HEK293 (cell line): Measurements from ENCODE around the gene RABGGTB.

Source experiments
- CTCF ChIA-PET: fragments of 350-600 bp; formaldehyde crosslinking; extraction: SDS; loops from one replicate; lab custom pipeline; 2021; ENCODE audit warnings: antibody characterized with exemption; lab: Yijun Ruan, JAX
- POLR2A ChIA-PET: fragments of 300-600 bp; formaldehyde crosslinking; extraction: SDS; loops from one replicate; lab custom pipeline; 2020; ENCODE audit warnings: antibody characterized with exemption, inconsistent platforms; lab: Yijun Ruan, JAX
- H3K27ac ChIP-seq: fragments of 200-500 bp; sonication (Bioruptor generic); 2 replicates; pipeline ENCODE4 v1.5.1; 2014; ENCODE audit warnings: low read depth, low read length, control low read depth, inconsistent platforms; ENCODE audit errors: extremely low read depth
- H3K36me3 ChIP-seq, 2 experiments: fragments of 200-500 bp in 1 of 2; sonication (Bioruptor generic) in 1 of 2; 1 replicate in 1 of 2; 2 replicates in 1 of 2; pipeline ENCODE4 v1.5.1; 2014 to 2017; ENCODE audit warnings: inconsistent platforms in 2 of 2, low read length in 2 of 2; ENCODE audit not compliant: control insufficient read depth in 2 of 2, insufficient read depth in 1 of 2
- H3K4me1 ChIP-seq: fragments of 200-500 bp; sonication (Bioruptor generic); 2 replicates; pipeline ENCODE4 v1.5.1; 2014; ENCODE audit warnings: mild to moderate bottlenecking, low read length, inconsistent platforms; ENCODE audit not compliant: control insufficient read depth, insufficient read depth
- H3K4me3 ChIP-seq: 2 replicates; pipeline ENCODE4 v1.5.1; 2011; ENCODE audit warnings: low read depth, mild to moderate bottlenecking, control low read depth, low read length, moderate library complexity
- H3K9me3 ChIP-seq: fragments of 200-500 bp; sonication (Bioruptor generic); 2 replicates; pipeline ENCODE4 v1.5.1; 2014; ENCODE audit warnings: low read depth, low read length, inconsistent platforms; ENCODE audit not compliant: control insufficient read depth, insufficient read depth
- IKZF3 ChIP-seq: fragments of 450-650 bp; IDR thresholded peaks from 2 replicates; pipeline ENCODE4 v1.5.0; 2018; ENCODE audit warnings: missing biosample characterization, mild to moderate bottlenecking, missing genetic modification characterization, moderate library complexity
- PRDM1 ChIP-seq: fragments of 450-650 bp; formaldehyde crosslinking; IDR thresholded peaks from 2 replicates; pipeline ENCODE4; 2016; ENCODE audit warnings: missing biosample characterization, missing genetic modification characterization
- TCF7L2 ChIP-seq: IDR thresholded peaks from 2 replicates; pipeline ENCODE4 v1.6.1; 2011; ENCODE audit warnings: low read depth, mild to moderate bottlenecking, inconsistent platforms, low read length, moderate library complexity, borderline replicate concordance
- ZFP37 ChIP-seq: fragments of 450-650 bp; formaldehyde crosslinking; IDR thresholded peaks from 2 replicates; pipeline ENCODE4 v1.5.1; 2016; ENCODE audit warnings: missing biosample characterization, missing genetic modification characterization
- ZNF132 ChIP-seq: fragments of 450-650 bp; formaldehyde crosslinking; IDR thresholded peaks from 2 replicates; pipeline ENCODE4 v1.5.1; 2017; ENCODE audit warnings: missing biosample characterization, missing genetic modification characterization, borderline replicate concordance
- ZNF266 ChIP-seq: fragments of 450-650 bp; formaldehyde crosslinking; IDR thresholded peaks from 2 replicates; pipeline ENCODE4 v1.5.1; 2016; ENCODE audit warnings: missing biosample characterization, missing genetic modification characterization, low read depth
- ZNF292 ChIP-seq: fragments of 450-650 bp; formaldehyde crosslinking; IDR thresholded peaks from 2 replicates; pipeline ENCODE4 v1.5.1; 2016; ENCODE audit warnings: low read depth, missing biosample characterization, missing genetic modification characterization, borderline replicate concordance
- ZNF341 ChIP-seq: fragments of 450-650 bp; formaldehyde crosslinking; IDR thresholded peaks from 2 replicates; pipeline ENCODE4; 2016; ENCODE audit warnings: low read depth, missing biosample characterization, missing genetic modification characterization
- ZNF366 ChIP-seq: fragments of 450-650 bp; formaldehyde crosslinking; conservative IDR thresholded peaks from 2 replicates; pipeline ENCODE4 v1.5.1; 2016; ENCODE audit warnings: missing biosample characterization, missing genetic modification characterization
- ZNF473 ChIP-seq: fragments of 450-650 bp; formaldehyde crosslinking; IDR thresholded peaks from 2 replicates; pipeline ENCODE4 v1.5.1; 2017; ENCODE audit warnings: missing biosample characterization, missing genetic modification characterization
- ZNF510 ChIP-seq: fragments of 450-650 bp; formaldehyde crosslinking; IDR thresholded peaks from 2 replicates; pipeline ENCODE4 v1.5.1; 2018; ENCODE audit warnings: mild to moderate bottlenecking, missing genetic modification characterization, missing biosample characterization; ENCODE audit not compliant: insufficient replicate concordance
- ZNF521 ChIP-seq: fragments of 450-650 bp; formaldehyde crosslinking; IDR thresholded peaks from 2 replicates; pipeline ENCODE4 v1.5.1; 2017; ENCODE audit warnings: missing biosample characterization, mild to moderate bottlenecking, missing genetic modification characterization
- ZNF664 ChIP-seq: fragments of 450-650 bp; formaldehyde crosslinking; IDR thresholded peaks from 2 replicates; pipeline ENCODE4 v1.5.1; 2016; ENCODE audit warnings: missing biosample characterization, missing genetic modification characterization
- ZNF701 ChIP-seq: fragments of 450-650 bp; formaldehyde crosslinking; IDR thresholded peaks from 2 replicates; pipeline ENCODE4 v1.5.1; 2016; ENCODE audit warnings: missing biosample characterization, missing genetic modification characterization
- TF ChIP-seq, protein P1 (sequence below): fragments of 450-650 bp; formaldehyde crosslinking; IDR thresholded peaks from 2 replicates; pipeline ENCODE4 v1.5.1; 2016; ENCODE audit warnings: missing biosample characterization, missing genetic modification characterization
- TF ChIP-seq, protein P2 (sequence below): fragments of 450-650 bp; formaldehyde crosslinking; IDR thresholded peaks from 2 replicates; pipeline ENCODE4 v1.5.1; 2017; ENCODE audit warnings: missing biosample characterization, missing genetic modification characterization
- TF ChIP-seq, protein P3 (sequence below): fragments of 450-650 bp; formaldehyde crosslinking; conservative IDR thresholded peaks from 2 replicates; pipeline ENCODE4 v1.5.1; 2016; ENCODE audit warnings: low read depth, missing biosample characterization, missing genetic modification characterization
- TF ChIP-seq, protein P4 (sequence below): fragments of 450-650 bp; formaldehyde crosslinking; IDR thresholded peaks from 2 replicates; pipeline ENCODE4 v1.5.1; 2016; ENCODE audit warnings: missing biosample characterization, missing genetic modification characterization
- TF ChIP-seq, protein P5 (sequence below): fragments of 450-650 bp; formaldehyde crosslinking; IDR thresholded peaks from 2 replicates; pipeline ENCODE4 v1.5.1; 2016; ENCODE audit warnings: missing biosample characterization, missing genetic modification characterization, low read depth

RABGGTB gene

DNA sequence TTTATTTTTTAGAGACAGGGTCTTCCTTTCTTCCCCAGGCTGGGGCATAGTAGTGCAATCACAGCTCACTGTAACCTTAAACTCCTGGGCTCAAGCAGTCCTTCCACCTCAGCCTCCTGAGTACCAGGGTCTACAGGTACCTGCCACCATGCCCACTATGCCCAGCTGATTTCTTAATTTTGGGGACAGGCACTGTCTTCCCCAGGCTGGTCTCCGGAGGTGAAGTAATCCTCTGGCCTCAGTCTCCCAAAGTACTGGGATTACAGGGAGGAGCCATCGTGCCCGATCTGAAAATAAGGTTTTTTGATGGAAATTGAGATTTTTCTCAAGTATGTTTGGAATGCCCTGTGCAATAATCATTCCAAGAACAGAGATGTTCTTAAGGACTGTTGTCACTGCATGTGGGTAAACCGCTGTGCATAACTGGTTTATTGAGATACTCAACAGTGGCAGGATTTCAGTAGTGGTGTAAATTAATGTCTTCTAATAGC is 9.7 kb downstream of the RABGGTB start:
- no peak overlapping the region for H3K4me3 ChIP-seq
- TF ChIP-seq ZNF292 (tag by site-specific recombination): no peak
- TF ChIP-seq ZNF664 (tag by site-specific recombination): peak; percentile 64; the same call in 1 of the 2 replicates
- TF ChIP-seq, protein P1, sequence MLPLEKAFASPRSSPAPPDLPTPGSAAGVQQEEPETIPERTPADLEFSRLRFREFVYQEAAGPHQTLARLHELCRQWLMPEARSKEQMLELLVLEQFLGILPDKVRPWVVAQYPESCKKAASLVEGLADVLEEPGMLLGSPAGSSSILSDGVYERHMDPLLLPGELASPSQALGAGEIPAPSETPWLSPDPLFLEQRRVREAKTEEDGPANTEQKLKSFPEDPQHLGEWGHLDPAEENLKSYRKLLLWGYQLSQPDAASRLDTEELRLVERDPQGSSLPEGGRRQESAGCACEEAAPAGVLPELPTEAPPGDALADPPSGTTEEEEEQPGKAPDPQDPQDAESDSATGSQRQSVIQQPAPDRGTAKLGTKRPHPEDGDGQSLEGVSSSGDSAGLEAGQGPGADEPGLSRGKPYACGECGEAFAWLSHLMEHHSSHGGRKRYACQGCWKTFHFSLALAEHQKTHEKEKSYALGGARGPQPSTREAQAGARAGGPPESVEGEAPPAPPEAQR: no peak
- no peak for TF ChIP-seq ZNF266 (tag by site-specific recombination)
- TF ChIP-seq, protein P2, sequence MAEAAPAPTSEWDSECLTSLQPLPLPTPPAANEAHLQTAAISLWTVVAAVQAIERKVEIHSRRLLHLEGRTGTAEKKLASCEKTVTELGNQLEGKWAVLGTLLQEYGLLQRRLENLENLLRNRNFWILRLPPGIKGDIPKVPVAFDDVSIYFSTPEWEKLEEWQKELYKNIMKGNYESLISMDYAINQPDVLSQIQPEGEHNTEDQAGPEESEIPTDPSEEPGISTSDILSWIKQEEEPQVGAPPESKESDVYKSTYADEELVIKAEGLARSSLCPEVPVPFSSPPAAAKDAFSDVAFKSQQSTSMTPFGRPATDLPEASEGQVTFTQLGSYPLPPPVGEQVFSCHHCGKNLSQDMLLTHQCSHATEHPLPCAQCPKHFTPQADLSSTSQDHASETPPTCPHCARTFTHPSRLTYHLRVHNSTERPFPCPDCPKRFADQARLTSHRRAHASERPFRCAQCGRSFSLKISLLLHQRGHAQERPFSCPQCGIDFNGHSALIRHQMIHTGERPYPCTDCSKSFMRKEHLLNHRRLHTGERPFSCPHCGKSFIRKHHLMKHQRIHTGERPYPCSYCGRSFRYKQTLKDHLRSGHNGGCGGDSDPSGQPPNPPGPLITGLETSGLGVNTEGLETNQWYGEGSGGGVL (tag by site-specific recombination): no peak
- TF ChIP-seq ZNF341 (tag by site-specific recombination): no peak
- TF ChIP-seq PRDM1 (tag by site-specific recombination): no peak
- no peak for TF ChIP-seq ZNF521 (tag by site-specific recombination)
- no peak for TF ChIP-seq ZNF132 (tag by site-specific recombination)
- TF ChIP-seq, all 188 proteins: peak for 1
- Histone ChIP-seq H3K27ac (no peak overlapping the region), H3K9me3 (no peaks in the 10 kb centered on the region), H3K36me3 (peaks cover 37 to 64% of the 10 kb centered on the region in 2 experiments), H3K4me1 (no peaks in the 10 kb centered on the region)
- POLR2A ChIA-PET: interaction anchor here (2.2 kb wide), 1 partner anchor 9 kb away, joined by 10 read pairs; the partner anchor contains the start of gene RABGGTB
- CTCF ChIA-PET: no interaction called here

DNA sequence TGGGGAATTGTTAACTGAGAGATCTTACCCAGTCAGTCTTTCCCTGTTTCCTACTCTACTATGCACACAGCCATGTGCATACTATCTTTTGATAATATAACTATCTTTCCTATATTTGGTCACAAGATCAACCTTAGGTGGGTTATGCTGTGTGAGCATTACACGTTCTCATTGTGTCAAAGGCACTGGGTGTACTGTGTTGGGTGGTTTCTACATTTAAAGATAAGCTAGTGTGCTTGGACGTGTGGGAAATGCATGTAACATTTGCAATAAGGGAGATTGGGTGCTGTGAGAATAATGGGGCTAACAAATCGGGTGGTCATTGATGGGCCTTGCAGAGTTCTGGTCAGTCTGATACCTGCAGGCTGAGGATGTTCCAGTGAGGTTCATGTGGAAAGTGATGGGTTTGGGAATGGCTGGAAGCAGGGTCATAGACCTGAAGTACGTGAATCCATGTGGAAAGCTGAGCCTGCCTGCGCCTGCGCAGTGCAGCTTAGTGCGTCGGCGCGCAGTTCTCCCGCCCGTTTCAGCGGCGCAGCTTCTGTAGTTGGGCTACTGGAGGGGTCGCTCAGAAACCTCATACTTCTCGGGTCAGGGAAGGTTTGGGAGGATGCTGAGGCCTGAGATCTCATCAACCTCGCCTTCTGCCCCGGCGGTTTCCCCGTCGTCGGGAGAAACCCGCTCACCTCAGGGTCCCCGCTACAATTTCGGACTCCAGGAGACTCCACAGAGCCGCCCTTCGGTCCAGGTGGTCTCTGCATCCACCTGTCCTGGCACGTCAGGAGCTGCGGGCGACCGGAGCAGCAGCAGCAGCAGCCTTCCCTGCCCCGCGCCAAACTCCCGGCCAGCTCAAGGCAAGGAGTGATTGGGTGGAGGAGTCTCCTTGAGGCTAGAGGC is 10.6 kb downstream of the RABGGTB start, which contains the start of gene MSH4:
Gene MSH4, plus strand, starts transcription at position 507 of the 897 bp plus-strand sequence. Its CDS starts 104 bp downstream, at position 611.
- TF ChIP-seq ZNF366: no peak
- no peak for TF ChIP-seq ZNF701 (tag by site-specific recombination)
- ChIA-PET POLR2A (interaction anchor here (0.7 to 1.5 kb wide), 3 partner anchors 8 to 10 kb away, joined by 3 to 4 read pairs (median 4); partner anchors contain the start of gene RABGGTB), CTCF (no interaction called here)
- H3K27ac ChIP-seq: no peak within 1 kb of the TSS
- no peaks in the 10 kb centered on the region for H3K9me3 ChIP-seq
- no peaks in the 10 kb centered on the region for H3K4me1 ChIP-seq
- peaks cover 28 to 55% of the 10 kb centered on the region in 2 experiments for H3K36me3 ChIP-seq
- no peak within 1 kb of the TSS for H3K4me3 ChIP-seq

DNA sequence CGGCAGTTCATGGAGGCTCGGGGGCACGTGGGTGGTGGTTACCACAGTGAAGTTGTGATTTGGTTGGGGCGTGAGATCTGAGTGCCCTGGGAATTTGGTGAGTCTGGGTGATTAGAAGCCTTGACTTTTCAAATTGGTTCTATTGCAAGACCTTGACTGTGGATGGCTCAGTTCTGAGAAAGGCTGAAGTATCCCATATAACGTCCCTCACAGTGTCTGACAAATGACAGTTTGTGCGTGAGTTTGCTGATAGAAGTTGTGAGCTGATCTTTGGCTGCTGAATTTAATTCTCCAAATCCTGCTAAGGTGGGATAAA is 11.2 kb downstream of the RABGGTB start:
- no peaks in the 10 kb centered on the region for H3K4me1 ChIP-seq
- CTCF ChIA-PET: interaction anchor here (0.6 kb wide), 1 partner anchor 554 kb away, joined by 3 read pairs; no protein-coding TSS in a partner anchor
- H3K4me3 ChIP-seq: no peak overlapping the region
- peaks cover 25 to 49% of the 10 kb centered on the region in 2 experiments for H3K36me3 ChIP-seq
- H3K9me3 ChIP-seq: no peaks in the 10 kb centered on the region
- POLR2A ChIA-PET: interaction anchor here (0.7 to 1.5 kb wide), 2 partner anchors 9 to 10 kb away, joined by 3 to 4 read pairs; no protein-coding TSS in a partner anchor
- no peak overlapping the region for H3K27ac ChIP-seq
- TF ChIP-seq ZFP37 (tag by site-specific recombination) (no peak), TCF7L2 (no peak), IKZF3 (no peak), ZNF473 (no peak), ZNF510 (tag by site-specific recombination) (no peak)
- TF ChIP-seq, protein P3, sequence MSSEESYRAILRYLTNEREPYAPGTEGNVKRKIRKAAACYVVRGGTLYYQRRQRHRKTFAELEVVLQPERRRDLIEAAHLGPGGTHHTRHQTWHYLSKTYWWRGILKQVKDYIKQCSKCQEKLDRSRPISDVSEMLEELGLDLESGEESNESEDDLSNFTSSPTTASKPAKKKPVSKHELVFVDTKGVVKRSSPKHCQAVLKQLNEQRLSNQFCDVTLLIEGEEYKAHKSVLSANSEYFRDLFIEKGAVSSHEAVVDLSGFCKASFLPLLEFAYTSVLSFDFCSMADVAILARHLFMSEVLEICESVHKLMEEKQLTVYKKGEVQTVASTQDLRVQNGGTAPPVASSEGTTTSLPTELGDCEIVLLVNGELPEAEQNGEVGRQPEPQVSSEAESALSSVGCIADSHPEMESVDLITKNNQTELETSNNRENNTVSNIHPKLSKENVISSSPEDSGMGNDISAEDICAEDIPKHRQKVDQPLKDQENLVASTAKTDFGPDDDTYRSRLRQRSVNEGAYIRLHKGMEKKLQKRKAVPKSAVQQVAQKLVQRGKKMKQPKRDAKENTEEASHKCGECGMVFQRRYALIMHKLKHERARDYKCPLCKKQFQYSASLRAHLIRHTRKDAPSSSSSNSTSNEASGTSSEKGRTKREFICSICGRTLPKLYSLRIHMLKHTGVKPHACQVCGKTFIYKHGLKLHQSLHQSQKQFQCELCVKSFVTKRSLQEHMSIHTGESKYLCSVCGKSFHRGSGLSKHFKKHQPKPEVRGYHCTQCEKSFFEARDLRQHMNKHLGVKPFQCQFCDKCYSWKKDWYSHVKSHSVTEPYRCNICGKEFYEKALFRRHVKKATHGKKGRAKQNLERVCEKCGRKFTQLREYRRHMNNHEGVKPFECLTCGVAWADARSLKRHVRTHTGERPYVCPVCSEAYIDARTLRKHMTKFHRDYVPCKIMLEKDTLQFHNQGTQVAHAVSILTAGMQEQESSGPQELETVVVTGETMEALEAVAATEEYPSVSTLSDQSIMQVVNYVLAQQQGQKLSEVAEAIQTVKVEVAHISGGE: no peak
- TF ChIP-seq, protein P4, sequence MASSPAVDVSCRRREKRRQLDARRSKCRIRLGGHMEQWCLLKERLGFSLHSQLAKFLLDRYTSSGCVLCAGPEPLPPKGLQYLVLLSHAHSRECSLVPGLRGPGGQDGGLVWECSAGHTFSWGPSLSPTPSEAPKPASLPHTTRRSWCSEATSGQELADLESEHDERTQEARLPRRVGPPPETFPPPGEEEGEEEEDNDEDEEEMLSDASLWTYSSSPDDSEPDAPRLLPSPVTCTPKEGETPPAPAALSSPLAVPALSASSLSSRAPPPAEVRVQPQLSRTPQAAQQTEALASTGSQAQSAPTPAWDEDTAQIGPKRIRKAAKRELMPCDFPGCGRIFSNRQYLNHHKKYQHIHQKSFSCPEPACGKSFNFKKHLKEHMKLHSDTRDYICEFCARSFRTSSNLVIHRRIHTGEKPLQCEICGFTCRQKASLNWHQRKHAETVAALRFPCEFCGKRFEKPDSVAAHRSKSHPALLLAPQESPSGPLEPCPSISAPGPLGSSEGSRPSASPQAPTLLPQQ: no peak
- TF ChIP-seq, protein P5, sequence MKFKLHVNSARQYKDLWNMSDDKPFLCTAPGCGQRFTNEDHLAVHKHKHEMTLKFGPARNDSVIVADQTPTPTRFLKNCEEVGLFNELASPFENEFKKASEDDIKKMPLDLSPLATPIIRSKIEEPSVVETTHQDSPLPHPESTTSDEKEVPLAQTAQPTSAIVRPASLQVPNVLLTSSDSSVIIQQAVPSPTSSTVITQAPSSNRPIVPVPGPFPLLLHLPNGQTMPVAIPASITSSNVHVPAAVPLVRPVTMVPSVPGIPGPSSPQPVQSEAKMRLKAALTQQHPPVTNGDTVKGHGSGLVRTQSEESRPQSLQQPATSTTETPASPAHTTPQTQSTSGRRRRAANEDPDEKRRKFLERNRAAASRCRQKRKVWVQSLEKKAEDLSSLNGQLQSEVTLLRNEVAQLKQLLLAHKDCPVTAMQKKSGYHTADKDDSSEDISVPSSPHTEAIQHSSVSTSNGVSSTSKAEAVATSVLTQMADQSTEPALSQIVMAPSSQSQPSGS (tag by site-specific recombination): no peak
